ENCODE data around the gene ADCK2. TPM values are rescaled to one million over a fixed set of nuclear protein-coding genes. Genes with fewer than 3 reads are reported as not detected.

ADCK2 gene
- total and polyA plus RNA-seq, 9 of the 15 experiments (the other 6 are each of a cell fraction or from before 2014, with no cell fraction given), result 0.08 to 14.3 (median 9.7) TPM

DNA sequence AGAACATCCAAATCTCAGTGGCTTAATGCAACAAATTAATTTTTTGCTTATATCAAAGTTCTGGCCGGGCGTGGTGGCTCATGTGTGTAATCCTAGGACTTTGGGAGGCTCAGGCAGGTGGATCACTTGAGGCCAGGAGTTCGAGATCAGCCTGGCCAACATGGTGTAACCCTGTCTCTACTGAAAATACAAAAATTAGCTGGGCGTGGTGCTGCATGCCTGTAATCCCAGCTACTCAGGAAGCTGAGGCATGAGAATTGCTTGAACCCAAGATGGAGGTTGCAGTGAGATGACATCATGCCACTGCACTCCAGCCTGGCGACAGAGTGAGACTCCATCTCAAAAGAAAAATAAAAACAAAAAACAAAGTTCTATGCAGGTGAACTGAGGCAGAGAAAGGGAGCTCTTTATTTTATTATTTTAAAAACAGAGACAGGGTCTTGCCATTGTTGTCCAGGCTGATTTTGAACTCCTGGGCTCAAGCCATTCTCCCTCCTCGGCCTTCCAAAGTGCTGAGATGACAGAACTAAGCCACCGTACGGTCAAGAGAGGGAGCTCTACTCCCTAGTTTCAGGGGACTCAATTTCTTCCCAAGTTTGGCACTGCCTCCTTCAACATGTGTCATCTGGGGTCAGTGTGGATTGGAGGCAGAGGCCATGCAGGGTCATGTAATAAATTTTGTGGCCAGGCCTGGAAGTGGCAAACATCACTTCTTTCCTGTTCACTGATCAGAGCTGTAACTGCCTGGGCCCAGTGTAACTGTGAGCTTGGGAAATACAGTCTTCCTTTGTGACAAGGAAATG is 2.4 kb downstream of the ADCK2 start (continued):
- TF ChIP-seq, protein P1, sequence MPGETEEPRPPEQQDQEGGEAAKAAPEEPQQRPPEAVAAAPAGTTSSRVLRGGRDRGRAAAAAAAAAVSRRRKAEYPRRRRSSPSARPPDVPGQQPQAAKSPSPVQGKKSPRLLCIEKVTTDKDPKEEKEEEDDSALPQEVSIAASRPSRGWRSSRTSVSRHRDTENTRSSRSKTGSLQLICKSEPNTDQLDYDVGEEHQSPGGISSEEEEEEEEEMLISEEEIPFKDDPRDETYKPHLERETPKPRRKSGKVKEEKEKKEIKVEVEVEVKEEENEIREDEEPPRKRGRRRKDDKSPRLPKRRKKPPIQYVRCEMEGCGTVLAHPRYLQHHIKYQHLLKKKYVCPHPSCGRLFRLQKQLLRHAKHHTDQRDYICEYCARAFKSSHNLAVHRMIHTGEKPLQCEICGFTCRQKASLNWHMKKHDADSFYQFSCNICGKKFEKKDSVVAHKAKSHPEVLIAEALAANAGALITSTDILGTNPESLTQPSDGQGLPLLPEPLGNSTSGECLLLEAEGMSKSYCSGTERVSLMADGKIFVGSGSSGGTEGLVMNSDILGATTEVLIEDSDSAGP (CRISPR knock-in tag; IDR thresholded peaks at IDR 0.05), result no peak
- peak; percentile 46; the same call in 1 of the 2 replicates for TF ChIP-seq JUND (IDR thresholded peaks at IDR 0.05; ENCODE audit: borderline replicate concordance, low read depth, low read length)
- TF ChIP-seq JUND (tag; IDR thresholded peaks at IDR 0.05; ENCODE audit: borderline replicate concordance, low read depth, low read length), result peak; percentile 28; the same call in 1 of the 3 replicates
- TF ChIP-seq, protein P2, sequence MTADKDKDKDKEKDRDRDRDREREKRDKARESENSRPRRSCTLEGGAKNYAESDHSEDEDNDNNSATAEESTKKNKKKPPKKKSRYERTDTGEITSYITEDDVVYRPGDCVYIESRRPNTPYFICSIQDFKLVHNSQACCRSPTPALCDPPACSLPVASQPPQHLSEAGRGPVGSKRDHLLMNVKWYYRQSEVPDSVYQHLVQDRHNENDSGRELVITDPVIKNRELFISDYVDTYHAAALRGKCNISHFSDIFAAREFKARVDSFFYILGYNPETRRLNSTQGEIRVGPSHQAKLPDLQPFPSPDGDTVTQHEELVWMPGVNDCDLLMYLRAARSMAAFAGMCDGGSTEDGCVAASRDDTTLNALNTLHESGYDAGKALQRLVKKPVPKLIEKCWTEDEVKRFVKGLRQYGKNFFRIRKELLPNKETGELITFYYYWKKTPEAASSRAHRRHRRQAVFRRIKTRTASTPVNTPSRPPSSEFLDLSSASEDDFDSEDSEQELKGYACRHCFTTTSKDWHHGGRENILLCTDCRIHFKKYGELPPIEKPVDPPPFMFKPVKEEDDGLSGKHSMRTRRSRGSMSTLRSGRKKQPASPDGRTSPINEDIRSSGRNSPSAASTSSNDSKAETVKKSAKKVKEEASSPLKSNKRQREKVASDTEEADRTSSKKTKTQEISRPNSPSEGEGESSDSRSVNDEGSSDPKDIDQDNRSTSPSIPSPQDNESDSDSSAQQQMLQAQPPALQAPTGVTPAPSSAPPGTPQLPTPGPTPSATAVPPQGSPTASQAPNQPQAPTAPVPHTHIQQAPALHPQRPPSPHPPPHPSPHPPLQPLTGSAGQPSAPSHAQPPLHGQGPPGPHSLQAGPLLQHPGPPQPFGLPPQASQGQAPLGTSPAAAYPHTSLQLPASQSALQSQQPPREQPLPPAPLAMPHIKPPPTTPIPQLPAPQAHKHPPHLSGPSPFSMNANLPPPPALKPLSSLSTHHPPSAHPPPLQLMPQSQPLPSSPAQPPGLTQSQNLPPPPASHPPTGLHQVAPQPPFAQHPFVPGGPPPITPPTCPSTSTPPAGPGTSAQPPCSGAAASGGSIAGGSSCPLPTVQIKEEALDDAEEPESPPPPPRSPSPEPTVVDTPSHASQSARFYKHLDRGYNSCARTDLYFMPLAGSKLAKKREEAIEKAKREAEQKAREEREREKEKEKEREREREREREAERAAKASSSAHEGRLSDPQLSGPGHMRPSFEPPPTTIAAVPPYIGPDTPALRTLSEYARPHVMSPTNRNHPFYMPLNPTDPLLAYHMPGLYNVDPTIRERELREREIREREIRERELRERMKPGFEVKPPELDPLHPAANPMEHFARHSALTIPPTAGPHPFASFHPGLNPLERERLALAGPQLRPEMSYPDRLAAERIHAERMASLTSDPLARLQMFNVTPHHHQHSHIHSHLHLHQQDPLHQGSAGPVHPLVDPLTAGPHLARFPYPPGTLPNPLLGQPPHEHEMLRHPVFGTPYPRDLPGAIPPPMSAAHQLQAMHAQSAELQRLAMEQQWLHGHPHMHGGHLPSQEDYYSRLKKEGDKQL (CRISPR knock-in tag; IDR thresholded peaks at IDR 0.05; ENCODE audit: borderline replicate concordance), result no peak
- TF ChIP-seq, protein P3, sequence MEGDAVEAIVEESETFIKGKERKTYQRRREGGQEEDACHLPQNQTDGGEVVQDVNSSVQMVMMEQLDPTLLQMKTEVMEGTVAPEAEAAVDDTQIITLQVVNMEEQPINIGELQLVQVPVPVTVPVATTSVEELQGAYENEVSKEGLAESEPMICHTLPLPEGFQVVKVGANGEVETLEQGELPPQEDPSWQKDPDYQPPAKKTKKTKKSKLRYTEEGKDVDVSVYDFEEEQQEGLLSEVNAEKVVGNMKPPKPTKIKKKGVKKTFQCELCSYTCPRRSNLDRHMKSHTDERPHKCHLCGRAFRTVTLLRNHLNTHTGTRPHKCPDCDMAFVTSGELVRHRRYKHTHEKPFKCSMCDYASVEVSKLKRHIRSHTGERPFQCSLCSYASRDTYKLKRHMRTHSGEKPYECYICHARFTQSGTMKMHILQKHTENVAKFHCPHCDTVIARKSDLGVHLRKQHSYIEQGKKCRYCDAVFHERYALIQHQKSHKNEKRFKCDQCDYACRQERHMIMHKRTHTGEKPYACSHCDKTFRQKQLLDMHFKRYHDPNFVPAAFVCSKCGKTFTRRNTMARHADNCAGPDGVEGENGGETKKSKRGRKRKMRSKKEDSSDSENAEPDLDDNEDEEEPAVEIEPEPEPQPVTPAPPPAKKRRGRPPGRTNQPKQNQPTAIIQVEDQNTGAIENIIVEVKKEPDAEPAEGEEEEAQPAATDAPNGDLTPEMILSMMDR (IDR thresholded peaks at IDR 0.05 in 2 of 3, conservative IDR thresholded peaks at IDR 0.05 in 1 of 3; ENCODE audit: insufficient read depth in 2 of 3, low read depth in 1 of 3, low read length in 3 of 3), result peak; percentile 69 to 92 (median 80)
- TF ChIP-seq KLF10 (CRISPR knock-in tag; IDR thresholded peaks at IDR 0.05), result no peak
- no peak for TF ChIP-seq PTTG1 (tag; IDR thresholded peaks at IDR 0.05; ENCODE audit: low read depth)
- 0 out of 2 replicates have a peak, but pooled peaks have one; percentile 63 for TF ChIP-seq ESRRA (IDR thresholded peaks at IDR 0.05; ENCODE audit: borderline replicate concordance, low read depth)
- TF ChIP-seq HDAC8 (tag; IDR thresholded peaks at IDR 0.05), result no peak
- TF ChIP-seq YY1 (IDR thresholded peaks at IDR 0.05; ENCODE audit: borderline replicate concordance in 1 of 3, control insufficient read depth in 1 of 3, extremely low read depth in 1 of 3, insufficient read depth in 3 of 3, insufficient read length in 1 of 3, insufficient replicate concordance in 2 of 3, low read depth in 1 of 3, low read length in 2 of 3), result peak in 1 of 3 experiments; percentile 49
- no peak for TF ChIP-seq ZNF263 (CRISPR knock-in tag; IDR thresholded peaks at IDR 0.05; ENCODE audit: borderline replicate concordance)
- peak; percentile 33 for TF ChIP-seq NFIC (IDR thresholded peaks at IDR 0.05)
- TF ChIP-seq, protein P4, sequence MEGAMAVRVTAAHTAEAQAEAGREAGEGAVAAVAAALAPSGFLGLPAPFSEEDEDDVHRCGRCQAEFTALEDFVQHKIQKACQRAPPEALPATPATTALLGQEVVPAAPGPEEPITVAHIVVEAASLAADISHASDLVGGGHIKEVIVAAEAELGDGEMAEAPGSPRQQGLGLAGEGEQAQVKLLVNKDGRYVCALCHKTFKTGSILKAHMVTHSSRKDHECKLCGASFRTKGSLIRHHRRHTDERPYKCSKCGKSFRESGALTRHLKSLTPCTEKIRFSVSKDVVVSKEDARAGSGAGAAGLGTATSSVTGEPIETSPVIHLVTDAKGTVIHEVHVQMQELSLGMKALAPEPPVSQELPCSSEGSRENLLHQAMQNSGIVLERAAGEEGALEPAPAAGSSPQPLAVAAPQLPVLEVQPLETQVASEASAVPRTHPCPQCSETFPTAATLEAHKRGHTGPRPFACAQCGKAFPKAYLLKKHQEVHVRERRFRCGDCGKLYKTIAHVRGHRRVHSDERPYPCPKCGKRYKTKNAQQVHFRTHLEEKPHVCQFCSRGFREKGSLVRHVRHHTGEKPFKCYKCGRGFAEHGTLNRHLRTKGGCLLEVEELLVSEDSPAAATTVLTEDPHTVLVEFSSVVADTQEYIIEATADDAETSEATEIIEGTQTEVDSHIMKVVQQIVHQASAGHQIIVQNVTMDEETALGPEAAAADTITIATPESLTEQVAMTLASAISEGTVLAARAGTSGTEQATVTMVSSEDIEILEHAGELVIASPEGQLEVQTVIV (CRISPR knock-in tag; IDR thresholded peaks at IDR 0.05; ENCODE audit: borderline replicate concordance), result no peak
